HG03342 (cell line): ENCODE data around the gene MMP20.
A peak's percentile ranks its signal among the peaks of the same experiment; 100 is the strongest.

ENCODE experiments used
- ATAC-seq: cut with Tn5 transposase; IDR thresholded peaks from one replicate; pipeline ENCODE4 v1.9.1; 2021; ENCODE audit warnings: mild to moderate bottlenecking, moderate library complexity; ENCODE audit not compliant: unreplicated experiment

The MMP20 gene

DNA sequence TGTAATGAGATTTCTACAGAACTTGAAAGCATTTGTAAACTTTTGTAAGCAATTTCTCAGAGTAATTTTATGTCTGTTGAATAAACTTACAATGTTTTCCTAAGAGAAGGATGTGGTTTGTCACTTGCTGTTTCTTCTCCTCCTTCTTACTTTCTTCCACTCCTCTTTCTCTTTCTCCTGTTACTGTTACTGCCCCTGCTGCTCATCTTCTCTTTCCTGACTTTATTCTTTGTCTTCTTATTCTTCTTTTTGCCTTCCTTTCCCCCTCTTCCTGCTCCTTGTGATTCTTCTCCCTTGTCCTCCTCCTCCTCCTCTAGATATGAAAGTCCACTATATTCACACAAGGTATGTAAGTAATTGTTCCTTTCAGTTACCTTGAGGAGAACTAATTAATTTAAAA is 63.5 kb downstream of the MMP20 start:
- no peak for ATAC-seq

DNA sequence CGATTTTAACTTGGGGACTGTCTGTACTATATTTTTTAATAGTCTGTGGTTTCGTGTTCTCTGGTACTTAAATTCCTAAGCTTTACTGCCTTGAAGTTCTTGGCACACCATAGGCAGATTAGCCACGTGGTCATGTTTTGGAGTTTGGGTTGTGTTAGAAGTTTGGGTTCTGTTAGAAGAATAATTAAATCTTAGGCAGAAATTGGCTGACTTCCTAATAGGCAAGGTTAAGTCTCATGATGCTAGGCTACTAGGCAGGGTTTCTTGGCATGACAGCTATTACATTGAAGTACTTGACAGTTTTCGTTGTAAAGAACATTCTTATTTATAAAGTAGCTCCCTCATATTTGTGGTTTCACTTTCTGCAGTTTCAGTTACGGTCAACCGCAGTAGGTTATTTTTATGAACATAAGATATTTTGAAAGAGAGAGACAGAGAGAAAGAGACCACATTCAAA is 64.5 kb downstream of the MMP20 start:
- ATAC-seq: peak; percentile 73

DNA sequence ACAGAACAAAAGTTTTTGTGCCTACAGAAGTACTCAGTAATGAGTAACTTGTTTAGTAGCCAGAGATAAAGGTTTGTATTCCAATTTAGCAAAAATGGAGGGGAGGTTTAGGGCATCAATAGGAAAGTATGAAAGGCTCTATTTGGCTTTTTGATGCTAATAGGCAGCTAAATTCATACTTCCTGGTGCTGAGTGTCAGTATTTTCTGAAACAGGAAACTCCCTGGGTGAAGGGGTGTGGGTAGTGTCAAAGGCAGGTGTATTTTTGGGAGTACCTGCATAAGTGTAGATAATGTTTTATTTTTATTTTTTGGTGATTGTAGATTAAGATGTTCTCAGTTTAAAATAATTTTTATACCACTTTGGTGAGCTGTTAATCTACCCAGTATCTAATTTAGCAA is 65.3 kb downstream of the MMP20 start:
- peak; percentile 45 for ATAC-seq

DNA sequence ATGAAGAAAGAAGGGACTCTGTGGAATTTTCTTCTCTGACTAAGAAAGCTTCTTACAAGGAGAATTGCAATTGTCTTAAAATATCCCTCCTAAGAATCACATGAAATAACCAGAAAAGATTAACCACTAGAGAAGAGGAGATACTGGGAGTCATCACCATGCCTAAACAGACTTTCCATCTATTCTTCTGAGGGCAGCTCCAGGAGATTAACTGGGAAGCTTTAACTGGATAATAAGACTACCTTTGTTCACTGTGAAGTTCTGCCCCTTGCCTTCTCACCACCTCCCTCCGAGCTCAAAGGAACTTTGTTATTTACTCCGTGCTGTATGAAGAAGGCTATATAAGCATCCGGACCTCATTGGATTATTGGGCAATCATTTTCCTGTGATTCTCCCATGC is 70.0 kb downstream of the MMP20 start:
- ATAC-seq: no peak

DNA sequence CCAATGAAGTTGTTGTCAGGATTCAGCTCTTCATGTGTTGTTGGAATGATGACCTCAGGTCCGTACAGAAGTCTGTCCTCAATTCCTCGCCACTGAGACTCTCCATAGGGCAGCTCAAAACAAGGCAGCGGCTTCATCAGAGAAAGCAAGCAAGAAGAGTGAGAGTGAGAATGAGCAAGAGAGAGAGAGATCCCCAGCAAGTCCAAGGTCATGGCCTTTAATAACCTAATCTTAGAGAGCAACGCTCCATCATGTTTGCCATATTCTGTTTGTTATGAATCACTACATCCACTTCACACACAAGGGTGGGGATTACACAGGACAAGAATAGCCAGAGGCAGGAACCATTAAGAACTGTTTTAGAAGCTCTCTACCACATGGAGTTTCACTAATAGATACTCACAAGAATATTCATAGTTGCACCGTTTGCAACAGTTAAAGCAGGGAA is 71.3 kb downstream of the MMP20 start:
- ATAC-seq: peak; percentile 83

DNA sequence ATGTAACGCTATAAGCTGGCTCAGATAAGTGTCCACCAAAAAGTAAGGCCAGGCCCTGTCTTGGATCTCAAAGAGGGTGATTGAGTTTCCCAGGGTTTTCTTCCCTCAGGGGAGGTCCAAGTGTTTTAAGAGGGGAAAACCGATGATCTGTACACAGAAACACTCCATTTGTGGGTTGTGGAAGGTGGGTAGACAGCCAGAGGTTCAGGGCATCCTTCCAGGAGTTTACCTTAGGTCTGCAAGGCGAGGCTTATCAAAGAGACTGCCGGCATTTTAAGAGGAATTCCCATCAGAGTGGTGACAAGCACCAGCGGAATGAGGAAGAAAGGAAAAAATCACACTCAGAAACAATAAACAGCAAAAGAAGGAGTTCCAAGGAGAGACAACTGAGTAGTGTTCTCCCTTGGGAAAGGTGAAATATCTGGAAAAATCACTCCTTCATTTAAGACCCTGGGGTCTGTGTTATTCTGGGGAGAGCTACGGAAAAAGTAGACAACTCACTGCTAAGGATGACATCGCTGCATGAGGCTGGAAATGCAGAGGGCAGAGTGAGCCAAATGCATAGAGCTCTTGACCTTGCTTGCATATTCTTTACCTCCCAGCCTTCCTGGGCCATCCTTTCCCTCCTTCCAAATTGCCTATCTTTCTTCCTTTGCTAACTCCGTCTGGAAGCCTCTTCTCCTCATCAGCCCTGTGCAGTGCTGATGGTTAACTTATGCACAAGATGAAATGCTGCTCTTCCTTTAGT is 72.5 kb downstream of the MMP20 start:
- ATAC-seq: no peak

DNA sequence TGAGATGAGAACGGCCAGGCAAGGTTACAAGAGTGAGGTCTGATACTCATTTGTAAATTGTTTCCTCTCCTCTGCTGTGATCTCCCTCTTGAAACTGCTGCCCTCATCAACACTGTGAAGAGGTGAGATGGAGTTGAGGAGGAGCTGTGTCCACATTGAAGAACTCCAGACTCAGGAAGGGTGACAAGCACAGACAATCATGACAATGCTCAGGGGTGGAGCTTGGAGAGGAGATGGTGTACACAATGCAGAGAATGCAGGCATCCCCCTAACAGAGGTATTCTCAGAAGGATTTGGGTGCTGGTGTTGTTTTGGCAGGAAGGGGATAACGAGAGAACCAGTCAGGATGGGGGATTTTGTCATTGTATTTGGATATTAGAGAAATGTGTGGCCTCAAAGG is 73.1 kb downstream of the MMP20 start:
- ATAC-seq: no peak

DNA sequence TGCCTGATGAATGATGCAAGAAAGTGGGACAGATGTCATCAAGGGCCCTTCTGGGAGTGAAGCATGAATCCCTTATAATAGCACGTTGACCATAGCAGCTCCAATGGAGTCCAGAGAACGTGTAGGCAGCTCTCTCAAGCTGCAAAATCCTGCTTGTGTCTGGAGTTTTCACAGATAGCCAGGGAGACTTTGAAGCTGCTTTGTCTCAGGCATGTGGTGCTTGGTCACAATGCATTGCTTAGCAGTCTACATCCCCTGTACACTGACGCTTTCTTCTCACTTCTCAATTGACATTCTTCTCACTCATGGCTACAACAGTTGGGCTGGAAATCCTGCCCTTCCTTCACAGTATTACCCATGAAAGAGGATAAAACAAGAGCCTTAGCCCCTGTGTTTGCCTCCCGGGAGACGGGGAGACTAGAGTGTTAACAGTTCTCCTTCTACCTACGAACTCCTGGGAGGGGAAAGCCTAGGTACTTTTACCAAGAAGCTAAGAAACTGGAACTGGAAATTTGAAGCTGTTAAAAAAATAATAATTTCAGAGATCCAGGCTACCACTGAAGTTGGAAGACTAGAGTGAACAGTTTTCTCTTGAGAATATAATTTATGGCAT is 73.9 kb downstream of the MMP20 start:
- no peak for ATAC-seq

DNA sequence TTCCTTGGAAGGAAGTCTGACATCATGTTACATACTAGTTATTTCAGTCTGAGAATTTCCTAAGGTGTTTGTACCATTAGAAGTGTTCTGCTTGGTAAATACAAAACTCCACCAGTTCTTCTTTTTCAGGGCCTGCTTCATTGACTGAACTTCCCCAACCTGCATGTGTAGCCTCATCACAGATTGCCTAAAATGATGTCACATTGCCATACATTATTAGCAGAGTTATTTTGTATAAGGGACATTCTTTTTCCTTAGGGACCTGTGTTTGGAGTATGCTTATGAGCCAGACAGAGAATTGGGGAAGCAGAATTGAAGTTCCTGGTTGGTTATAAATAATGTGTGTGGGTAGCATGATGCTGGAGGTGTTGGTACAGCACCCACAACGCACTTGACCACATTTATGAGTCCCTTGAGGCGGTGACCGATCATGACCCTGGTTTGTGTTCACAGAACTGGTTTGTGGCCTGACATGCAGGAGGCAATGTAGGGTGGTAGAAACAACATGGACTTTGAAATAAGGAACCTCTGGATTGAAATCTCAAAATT is 78.1 kb downstream of the MMP20 start:
- peak; percentile 71 for ATAC-seq

DNA sequence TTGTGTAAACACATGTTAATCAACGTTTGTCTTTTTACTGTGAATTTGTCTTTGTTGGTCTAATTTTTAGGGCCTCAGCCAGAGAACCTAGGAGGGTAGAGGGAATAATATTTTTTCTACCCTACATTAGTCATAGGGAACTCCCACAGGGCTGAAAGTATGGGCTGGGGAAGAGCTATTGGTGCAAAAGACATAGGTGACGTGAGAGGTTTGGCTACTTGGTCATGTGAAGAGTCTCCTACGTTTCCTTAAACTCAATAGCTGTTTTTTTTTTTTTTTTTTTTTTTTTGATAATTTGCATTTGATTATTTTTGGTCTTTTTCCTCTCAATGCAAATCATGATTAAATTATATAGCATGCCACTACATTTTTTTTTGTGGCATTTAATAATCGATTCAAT is 78.7 kb downstream of the MMP20 start:
- ATAC-seq: peak; percentile 64

DNA sequence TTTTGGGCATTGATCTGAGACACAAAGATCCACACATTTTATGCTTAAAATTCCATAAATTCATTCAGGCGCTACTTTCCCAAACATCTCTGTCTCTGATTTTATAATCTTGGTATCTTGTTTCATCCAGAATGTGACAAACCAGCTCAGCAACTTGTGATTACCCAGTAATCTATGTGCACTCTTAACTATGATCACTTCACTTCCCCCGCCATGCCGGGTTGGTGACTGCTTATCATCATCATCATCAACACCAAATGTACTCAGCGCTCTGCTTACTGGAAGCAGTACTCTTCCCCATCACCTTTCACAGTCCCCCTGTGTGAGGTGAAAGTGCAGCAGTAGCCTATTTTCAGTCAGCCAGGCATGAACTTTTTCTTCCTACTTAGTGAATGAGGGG is 79.4 kb downstream of the MMP20 start:
- ATAC-seq: no peak

DNA sequence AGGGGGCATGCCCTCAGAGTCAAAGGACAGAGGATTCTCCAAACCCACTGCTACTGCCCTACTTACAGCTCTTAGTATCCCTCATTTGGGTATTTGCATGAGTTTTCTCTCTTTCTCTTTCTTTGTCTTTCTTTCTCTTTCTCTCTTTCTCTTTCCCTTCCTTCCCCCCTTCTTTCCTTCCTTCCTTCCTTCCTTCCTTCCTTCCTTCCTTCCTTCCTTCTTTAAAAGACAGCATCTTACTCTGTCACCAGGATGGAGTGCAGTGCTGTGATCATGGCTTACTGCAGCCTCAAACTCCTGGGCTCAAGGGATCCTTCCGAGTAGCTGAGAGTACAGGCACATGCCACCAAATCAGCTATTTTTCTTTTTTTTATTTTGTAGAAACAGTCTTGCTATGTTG is 80.5 kb downstream of the MMP20 start:
- no peak for ATAC-seq

DNA sequence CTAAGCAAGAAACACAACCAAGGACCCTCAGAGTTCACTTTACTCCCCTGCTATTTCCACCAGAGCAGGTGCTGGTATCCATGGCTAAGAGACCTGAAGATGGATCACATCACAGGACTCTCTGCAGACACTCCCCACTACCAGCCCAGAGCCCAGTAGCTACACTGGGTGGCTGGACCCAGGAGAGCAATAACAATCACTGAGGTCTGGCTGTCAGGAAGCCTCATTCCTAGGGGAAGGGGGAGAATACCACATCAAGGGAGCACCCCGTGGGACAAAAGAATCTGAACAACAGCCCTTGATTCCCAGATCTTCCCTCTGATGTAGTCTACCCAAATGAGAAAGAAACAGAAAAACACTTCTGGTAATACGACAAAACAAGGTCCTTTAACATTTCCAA is 85.6 kb downstream of the MMP20 start:
- ATAC-seq: no peak

DNA sequence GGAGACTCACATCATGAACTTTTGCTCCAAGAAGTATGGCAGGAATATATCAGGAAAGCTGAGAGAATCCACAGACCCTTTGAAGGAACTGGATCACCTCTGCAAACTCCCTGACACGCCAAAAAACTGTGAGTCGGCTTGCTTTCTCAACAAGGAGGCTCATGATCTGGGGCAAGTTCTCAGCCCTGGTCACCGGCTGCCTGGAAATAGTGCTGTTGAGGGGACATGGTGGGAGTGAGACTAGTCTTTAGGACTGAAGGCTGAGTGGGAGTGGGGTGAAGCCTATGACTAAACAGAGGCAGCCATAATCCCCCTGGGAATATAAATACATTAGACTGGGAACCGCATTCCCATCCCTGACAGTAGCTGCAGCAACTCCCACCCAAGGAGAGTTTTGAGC is 86.2 kb downstream of the MMP20 start:
- ATAC-seq: no peak

DNA sequence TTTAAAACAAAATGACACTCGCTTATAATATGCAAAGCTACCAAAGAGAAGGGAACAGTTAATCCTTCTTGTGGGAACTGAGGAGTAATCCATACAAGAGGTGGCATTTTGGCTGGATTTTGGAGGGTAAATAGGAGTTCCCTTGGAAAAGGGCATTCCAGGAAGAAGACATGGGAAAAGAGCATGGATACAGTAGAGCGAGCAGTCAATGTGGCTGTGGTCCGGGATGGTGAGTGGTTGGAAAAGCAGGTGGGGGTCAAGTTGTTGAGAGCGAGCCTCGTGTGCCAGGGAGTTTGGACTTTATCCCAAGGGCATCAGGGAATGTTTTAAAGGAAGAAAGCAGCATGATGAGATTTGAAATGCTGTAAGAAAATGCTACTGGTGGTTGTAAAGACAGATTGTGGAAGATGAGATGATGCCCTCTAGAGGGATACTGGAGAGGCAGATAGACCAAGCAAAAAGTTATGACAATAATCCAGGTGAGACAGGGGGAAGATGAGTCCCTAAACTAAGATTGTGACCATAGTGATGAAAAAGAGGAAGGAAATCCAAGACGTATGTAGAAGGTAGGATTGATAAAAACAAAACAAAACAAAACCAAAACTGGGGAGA is 90.8 kb downstream of the MMP20 start:
- no peak for ATAC-seq

DNA sequence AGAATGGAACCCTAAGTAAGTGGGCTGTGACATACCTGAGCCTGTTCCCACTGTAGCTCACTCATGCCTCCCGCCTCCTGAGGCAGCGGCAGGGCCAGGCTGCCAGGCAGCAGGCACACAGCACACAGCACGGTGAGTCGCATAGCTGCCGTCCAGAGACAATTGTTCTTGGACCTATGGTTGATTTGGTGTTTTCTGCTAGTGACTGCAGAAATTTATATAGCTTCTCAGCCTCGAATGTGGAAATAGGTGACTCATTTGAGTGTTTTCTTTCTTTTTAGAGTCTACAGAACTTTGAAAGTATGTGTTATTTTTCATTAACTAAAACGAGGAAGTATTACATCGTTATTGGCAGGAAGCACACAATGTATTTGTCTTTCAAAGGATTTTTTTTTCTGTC is 94.6 kb downstream of the MMP20 start, which contains the start of gene MMP7:
Gene MMP7, minus strand, starts transcription at position 190 of the 400 bp plus-strand sequence. Its CDS starts 47 bp downstream, at position 143.
- ATAC-seq: peak; percentile 50

DNA sequence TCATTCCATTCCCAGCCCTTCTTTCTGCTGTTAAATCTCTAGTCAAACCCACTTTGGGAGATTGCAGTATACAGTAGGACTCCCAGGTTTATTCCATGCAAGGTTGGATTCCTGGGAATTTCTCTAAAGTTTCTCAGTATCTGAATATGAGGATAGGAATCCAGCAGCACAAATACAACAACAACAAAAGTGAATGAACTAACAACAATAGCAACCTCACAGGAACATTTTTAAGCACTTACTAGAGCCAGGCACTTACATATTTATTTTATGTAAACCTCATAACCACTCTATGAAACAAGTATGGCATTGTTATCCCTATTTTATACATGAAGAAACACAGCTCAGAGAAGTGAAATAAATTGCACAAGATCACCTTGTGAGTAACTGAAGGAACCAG is 96.5 kb downstream of the MMP20 start:
- no peak for ATAC-seq

DNA sequence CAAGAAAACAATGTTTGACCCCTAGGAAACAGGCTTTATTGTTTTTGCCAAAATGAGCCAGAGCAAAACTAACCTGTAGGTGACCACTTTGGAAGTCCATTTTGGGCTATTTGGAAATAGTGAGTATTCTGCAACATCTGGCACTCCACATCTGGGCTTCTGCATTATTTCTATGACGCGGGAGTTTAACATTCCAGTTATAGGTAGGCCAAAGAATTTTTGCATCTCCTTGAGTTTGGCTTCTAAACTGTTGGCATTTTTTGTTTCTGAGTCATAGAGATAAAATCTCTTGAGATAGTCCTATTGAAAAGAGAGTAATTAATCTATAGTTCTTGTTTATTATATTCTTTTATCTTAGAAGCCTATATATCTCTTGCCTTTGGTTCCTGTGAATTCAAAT is 97.4 kb downstream of the MMP20 start:
- ATAC-seq: no peak

DNA sequence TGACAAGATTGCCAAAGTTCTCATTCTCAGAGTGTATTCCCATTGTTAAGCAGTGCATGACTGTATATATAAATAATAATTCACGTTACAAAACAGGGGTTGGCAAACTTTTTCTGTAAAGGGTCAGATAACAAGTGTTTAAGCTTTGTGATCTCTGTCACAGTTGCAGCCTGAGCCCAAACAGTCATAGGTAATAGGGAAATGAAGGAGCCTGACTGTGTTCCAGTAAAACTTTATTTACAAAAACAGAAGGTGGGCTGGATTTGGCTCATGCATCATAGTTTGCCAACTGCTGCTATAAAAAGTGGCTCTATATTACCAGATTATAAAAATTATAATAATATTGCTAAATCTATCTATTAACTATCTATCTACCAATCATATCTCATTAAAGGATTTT is 98.1 kb downstream of the MMP20 start:
- ATAC-seq: no peak
